ENCODE results near the gene PDE4B. TPM values are rescaled to one million over a fixed set of nuclear protein-coding genes. Genes with fewer than 3 reads are reported as not detected.

The PDE4B gene
- total and polyA plus RNA-seq, 9 of the 15 experiments (the other 6 are each of a cell fraction or from before 2014, with no cell fraction given) = 0.09 TPM; not detected in 8

- H3K9me1 ChIP-seq (ENCODE audit: control insufficient read depth, insufficient read depth, low read length) = no peaks in the 10 kb centered on the region
- H3K4me1 ChIP-seq (replicated peaks in 1 of 2; ENCODE audit: control insufficient read depth in 2 of 2, insufficient read depth in 2 of 2, low read length in 2 of 2) = no peaks in the 10 kb centered on the region
- TF ChIP-seq GTF2E2 (tag; IDR thresholded peaks at IDR 0.05) = no peak
- TF ChIP-seq ATF6 (CRISPR knock-in tag; IDR thresholded peaks at IDR 0.05) = no peak
- TF ChIP-seq RB1 (IDR thresholded peaks at IDR 0.05; ENCODE audit: low read depth) = no peak
- TF ChIP-seq NFYB (IDR thresholded peaks at IDR 0.05; ENCODE audit: extremely low read depth, insufficient read length) = no peak
- TF ChIP-seq HNRNPL (IDR thresholded peaks at IDR 0.05; ENCODE audit: low read depth, low read length) = no peak
- no peak for TF ChIP-seq IRF1 (CRISPR knock-in tag; IDR thresholded peaks at IDR 0.05; ENCODE audit: borderline replicate concordance)
- TF ChIP-seq ZNF318 (IDR thresholded peaks at IDR 0.05; ENCODE audit: borderline replicate concordance in 1 of 2, low read depth in 1 of 2) = no peak
- no peak for TF ChIP-seq SP2 (IDR thresholded peaks at IDR 0.05; ENCODE audit: extremely low read depth, low read depth, low read length, poor library complexity, severe bottlenecking)
- BruUV-seq (replicated peaks) = no TSS peak
- no peaks in the 10 kb centered on the region for H3K36me3 ChIP-seq (ENCODE audit: control insufficient read depth, insufficient read depth, low read length)
- H3K9me3 ChIP-seq (replicated peaks; ENCODE audit: control insufficient read depth, insufficient read depth, low read depth, low read length) = no peaks in the 10 kb centered on the region
- FAIRE-seq (no peak), DNase-seq (ENCODE audit: extremely low read depth in 1 of 4, low spot score in 3 of 4) (no peak), ATAC-seq (no peak)
- no peak overlapping the region for H3K4me2 ChIP-seq (ENCODE audit: insufficient read depth, low read length)
- H3K4me3 ChIP-seq = no peak overlapping the region
- no peaks in the 10 kb centered on the region for H4K20me1 ChIP-seq (replicated peaks; ENCODE audit: control insufficient read depth, insufficient read depth, low read length)
- H3K27ac ChIP-seq (ENCODE audit: extremely low read depth, low read depth, low read length) = no peak overlapping the region; the same call in 2 of the 3 replicates
- H3K79me2 ChIP-seq (ENCODE audit: control insufficient read depth, insufficient read depth, low read length) = no peaks in the 10 kb centered on the region
- in situ Hi-C loops (cut with MboI) (no loop called here), intact Hi-C loops (cut with micrococcal nuclease) (no loop called here)
- WGBS (ENCODE audit: insufficient coverage, low coverage, missing lambda C conversion rate) = 5% methylated on average over 2 of the region's 2 CpGs
- H3K9ac ChIP-seq (ENCODE audit: insufficient read depth in 1 of 2, low read depth in 2 of 2, low read length in 2 of 2) = no peak overlapping the region
- no peak overlapping the region for H2AFZ ChIP-seq (ENCODE audit: low read depth, low read length)
- H3K27me3 ChIP-seq (ENCODE audit: control insufficient read depth in 2 of 2, insufficient read depth in 2 of 2, low read length in 2 of 2) = no peaks in the 10 kb centered on the region
- POLR2A ChIA-PET = interaction anchor here (1.0 kb wide), 1 partner anchor 9 kb away, joined by 3 read pairs; no protein-coding TSS in a partner anchor
- CTCF ChIA-PET (ENCODE audit: low intra/inter-chr PET ratio) = no interaction called here
Observed at GRCh38 chr1:66048011-66048410, 255.3 kb downstream of the PDE4B start.
